AG08396 (cell line): ENCODE measurements around the gene RPRD1B.

Experiments
- DNase-seq: peaks from one replicate; pipeline ENCODE4 v3.0.0; 2012; ENCODE audit warnings: low spot score, mixed read lengths

Gene RPRD1B

DNA sequence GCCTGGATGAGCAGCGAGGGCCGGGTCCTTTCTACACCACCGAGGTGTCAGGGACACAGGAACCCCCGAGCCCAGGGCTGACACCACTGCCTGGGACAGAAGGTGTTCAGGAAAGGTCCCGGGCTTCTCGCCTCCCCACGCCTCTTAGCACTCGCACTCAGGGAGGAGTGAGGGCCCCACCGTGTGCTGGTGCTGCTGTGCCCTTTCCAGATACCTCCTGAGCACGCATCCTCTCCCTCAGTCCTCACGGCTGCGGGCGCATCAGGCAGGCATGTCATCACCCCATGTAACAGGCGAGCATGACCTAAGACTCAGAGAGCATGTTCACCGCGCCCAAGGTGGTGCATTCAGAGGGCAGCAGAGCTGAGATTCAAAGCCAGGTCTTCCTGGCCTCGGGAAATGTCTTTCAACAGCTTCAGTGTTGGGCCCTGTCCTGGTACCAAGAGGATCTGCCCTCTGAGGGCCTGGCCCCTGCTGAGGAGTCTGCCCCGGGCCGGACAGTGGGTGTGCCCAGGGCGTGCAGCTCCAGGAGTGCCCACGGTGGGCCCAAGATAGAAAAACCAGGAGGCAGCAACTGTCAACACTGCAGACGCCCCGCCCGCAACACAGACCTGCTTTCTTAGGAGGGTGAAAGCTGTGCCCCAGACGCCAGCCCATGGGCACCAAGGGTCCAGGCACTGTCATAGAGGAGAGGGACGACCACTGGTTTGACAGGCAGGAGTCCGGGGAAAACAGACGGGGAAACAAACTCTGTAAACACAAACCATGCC is 102.3 kb downstream of the RPRD1B start:
- no peak for DNase-seq

- DNase-seq: no peak
These were observed 103.1 kb downstream of the RPRD1B start for GRCh38 chr20:38136421-38137245.

- DNase-seq: no peak
These were observed 104.0 kb downstream of the RPRD1B start for GRCh38 chr20:38137441-38138037.

- no peak for DNase-seq
These were observed 104.7 kb downstream of the RPRD1B start for GRCh38 chr20:38138086-38138778.

DNA sequence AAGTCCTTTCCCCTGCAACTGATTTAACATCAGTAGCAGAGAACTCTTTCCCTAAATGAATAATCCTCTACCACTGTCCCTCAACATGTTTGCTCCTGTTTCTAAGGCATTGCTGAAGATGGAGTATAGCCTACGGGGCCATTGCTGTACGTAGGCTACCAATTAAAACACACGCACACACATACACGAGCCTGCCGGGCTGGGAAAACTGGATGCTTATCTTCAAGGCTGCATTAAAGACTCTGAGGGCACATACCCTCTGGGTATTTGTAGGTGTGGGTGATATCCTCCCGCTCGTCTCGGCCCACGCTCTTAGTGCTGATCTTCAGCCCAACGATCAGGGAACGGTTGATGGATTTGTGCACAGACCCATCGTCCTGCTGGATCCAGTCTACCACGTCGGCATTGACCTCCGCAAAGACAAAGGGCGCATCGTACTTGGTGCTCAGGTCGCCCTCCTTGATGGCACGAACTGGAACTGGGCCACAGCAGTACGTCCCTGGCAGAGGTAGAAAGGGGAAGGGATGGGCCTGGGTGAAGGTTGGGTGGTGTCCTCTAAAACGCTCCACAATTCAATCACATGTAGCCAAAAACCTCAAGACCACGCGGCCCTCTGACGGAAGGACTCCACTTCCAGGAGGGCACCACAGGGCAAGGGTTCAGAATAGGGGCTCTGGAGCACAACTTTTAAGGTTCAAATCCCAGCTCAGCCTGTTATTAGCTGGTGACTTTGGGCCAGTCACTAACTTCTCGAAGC is 105.8 kb downstream of the RPRD1B start:
- no peak for DNase-seq

DNA sequence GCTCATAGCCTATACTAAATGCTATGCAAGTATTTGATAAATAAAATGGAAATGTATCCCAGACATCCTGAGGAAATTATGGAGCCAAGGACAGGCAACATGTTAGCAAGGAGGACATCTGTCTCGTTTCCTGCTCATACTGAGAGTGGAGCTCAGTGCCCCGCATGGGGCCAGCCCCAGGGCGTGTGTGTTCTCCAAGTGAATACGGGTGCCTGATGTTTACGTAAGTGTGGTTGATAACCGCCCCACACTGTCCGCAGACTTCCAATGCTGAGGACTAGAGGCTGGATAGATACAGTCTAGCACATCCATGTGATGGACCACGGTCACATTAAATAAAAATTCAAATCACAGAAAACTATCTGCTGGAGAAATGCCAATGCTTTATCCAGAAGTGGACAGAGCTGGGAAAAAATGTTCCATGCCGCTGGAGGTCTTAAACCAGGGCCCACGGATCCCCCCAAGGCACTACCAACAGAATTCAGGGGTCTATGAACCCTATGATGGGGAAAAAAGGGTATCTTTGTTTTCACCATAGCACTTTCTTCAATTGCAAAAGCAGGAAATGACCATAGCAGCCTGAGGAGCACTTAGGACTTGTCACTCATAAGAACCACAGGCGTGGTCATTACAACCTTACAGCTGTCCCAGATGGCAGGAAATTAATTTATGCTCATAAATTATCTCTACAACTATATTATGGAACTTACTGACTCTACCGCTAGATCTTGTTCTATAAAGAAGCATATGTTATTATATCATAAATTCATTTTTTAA is 106.6 kb downstream of the RPRD1B start:
- no peak for DNase-seq

DNA sequence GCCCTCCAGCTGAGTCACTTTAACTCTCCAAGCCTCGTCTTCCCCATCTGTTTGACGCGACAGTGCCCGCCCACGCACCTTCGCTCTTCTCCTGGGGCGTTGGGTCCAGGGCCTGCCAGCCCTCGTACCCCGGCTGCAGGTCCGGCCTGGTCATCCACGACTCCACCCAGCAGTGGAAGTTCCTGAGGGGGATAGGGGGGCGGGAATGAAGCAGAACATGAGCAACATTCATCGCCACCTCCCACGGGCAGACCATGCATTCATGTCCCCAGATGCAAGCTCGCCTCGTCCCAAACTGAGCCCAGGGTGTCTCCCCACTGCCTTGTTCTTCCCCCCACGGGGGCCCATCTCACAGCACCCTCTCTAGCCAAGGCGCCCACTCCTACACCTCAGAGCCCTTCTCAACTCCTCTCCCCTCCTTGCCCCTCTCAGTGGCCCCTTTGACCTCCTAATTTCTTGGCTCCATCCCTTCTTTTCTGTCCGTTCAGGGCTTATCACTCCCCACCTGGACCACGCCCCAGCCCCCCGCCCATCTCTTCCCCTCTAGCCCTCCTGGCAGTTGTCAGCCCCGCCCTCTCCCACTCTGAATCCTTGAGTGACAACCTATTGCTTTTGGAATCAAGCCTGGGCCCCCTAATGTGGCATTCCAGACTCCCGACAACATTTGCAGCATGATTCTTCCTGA is 107.8 kb downstream of the RPRD1B start:
- no peak for DNase-seq
